ES-I3 (cell line): ENCODE data around the gene MICU1.
"Not testable (repeated sequence)": the region's sequence is repeated elsewhere in the genome, so short reads cannot be mapped to it uniquely, and the experiment has no call there.

Source experiments
- H3K36me3 ChIP-seq: 2 replicates; pipeline ENCODE4 v1.6.1; 2013; ENCODE audit warnings: mild to moderate bottlenecking, low read length, control low read depth, moderate library complexity; ENCODE audit not compliant: insufficient read depth
- H3K4me1 ChIP-seq: 2 replicates; pipeline ENCODE4 v1.6.1; 2013; ENCODE audit warnings: mild to moderate bottlenecking, control low read depth, low read length; ENCODE audit not compliant: insufficient read depth
- H3K9ac ChIP-seq: 2 replicates; pipeline ENCODE4 v1.6.1; 2013; ENCODE audit warnings: low read depth, mild to moderate bottlenecking, low read length, moderate library complexity
- H3K9me3 ChIP-seq: 2 replicates; pipeline ENCODE4 v1.6.1; 2013; ENCODE audit warnings: mild to moderate bottlenecking, low read length, moderate library complexity; ENCODE audit not compliant: control insufficient read depth, insufficient read depth

MICU1 gene

DNA sequence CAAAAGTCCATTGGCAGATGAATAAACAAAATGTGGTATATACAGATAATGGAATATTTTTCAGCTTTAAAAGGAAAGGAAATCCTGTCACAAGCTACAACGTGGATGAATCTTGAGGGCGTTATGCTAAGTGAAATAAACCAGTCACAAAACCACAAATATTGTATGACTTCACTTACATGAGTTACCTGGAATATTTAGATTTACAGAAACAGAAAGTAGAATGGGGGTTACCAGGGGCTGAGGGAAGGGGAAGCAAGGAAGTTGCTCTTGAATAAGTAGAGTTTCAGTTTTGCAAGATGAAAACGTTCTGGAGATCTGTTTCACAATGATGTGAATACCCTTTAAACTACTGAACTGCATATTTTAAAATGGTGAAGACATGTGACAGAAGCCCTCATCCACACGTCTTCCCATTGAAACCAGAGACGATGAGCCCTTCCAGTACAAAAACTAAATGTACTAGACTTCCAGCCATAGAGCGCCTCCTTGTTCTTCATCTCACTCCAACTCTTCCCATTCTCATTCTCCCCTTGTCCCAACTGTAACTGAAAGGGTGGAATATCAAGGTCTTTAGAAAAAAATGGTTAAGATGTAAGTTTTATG lies 62.4 kb downstream of the MICU1 start:
- peaks cover 7% of the 10 kb centered on the region; the same call in 1 of the 2 replicates for H3K4me1 ChIP-seq
- H3K9me3 ChIP-seq = peaks cover 9% of the 10 kb centered on the region; the same call in 1 of the 2 replicates
- H3K9ac ChIP-seq = no peak overlapping the region
- H3K36me3 ChIP-seq = no peaks in the 10 kb centered on the region

DNA sequence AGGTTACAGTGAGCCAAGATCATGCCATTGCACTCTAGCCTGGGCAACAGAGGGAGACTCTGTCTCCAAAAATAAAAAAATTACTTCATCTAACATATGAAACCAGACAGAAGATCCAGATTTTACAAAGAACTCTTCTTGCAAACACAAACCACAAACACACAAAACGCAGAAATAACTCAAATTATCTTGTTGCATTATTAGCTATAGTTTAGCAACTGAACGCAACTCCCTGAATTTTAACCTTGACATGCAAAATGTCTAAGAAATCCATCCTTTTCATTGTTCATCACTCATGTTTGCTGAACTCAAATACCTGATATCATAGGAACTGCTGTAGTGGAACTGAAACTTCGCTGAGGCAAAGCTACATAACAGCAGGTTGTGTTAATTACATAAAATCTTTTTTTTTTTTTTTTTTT lies 64.1 kb downstream of the MICU1 start:
- H3K9ac ChIP-seq = no peak overlapping the region
- H3K36me3 ChIP-seq = 0 out of 2 replicates have a peak, but pooled peaks cover 3% of the 10 kb centered on the region
- H3K4me1 ChIP-seq = no peaks in the 10 kb centered on the region
- peaks cover 9% of the 10 kb centered on the region; the same call in 1 of the 2 replicates for H3K9me3 ChIP-seq

DNA sequence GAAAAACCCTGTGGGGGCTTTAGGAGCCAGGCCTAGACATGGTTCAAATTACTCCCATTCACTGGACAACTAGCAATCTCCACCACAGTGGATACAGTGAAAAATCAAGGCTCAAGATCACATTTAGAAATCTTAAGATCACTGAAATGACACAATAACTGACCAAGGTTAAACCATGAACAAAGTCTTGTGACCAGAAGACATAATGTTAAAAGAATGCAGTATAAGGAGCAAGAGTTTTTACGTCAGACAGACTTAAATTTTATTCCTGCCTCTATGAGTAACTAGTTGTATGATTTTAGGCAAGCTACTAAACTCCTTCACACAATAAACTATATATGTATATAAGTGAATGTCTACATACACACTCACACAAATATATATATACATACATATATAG lies 68.5 kb downstream of the MICU1 start:
- Histone ChIP-seq H3K36me3 (0 out of 2 replicates have a peak, but pooled peaks cover 3% of the 10 kb centered on the region), H3K9ac (no peak overlapping the region), H3K4me1 (no peaks in the 10 kb centered on the region), H3K9me3 (peaks cover 9% of the 10 kb centered on the region; the same call in 1 of the 2 replicates)

DNA sequence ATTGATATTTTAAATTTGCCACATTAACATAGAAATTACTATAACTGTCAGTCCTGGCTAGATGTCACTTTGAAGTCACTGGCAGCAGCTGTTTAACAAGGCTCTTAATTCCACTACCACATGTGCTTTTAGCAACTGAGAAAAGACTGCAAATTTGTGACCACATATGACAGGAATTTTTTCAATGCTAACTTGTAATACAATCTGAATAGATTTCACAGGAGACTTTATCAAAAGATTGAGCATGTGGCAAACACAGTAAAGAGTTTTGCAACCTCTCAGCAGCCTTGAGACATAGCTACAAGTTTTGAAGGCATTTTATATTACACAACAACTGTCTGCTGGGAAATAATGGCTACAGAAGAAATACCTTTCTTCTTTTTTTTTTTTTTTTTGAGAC lies 73.0 kb downstream of the MICU1 start:
- H3K9me3 ChIP-seq = no peaks in the 10 kb centered on the region
- H3K36me3 ChIP-seq = peaks cover 5% of the 10 kb centered on the region
- no peak overlapping the region for H3K9ac ChIP-seq
- H3K4me1 ChIP-seq = no peaks in the 10 kb centered on the region

DNA sequence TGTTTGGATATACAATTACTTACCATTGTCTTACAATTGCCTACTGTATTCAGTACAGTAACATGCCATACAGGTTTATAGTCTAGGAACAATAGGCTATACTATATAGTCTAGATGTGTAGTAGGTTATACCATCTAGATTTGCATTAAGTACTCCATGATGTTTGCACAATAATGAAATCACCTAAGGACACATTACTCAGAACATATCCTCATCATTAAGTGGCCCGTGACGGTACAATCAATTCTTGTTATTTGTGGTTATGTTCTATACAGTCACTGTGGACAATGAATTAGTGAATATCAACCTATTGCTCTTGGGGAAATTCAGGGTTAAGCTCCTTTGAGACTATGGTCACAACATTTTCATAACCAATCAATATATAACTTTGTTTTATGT lies 75.6 kb downstream of the MICU1 start:
- Histone ChIP-seq H3K9ac (no peak overlapping the region), H3K4me1 (peaks cover 8% of the 10 kb centered on the region; the same call in 1 of the 2 replicates), H3K36me3 (peaks cover 9% of the 10 kb centered on the region), H3K9me3 (no peaks in the 10 kb centered on the region)

DNA sequence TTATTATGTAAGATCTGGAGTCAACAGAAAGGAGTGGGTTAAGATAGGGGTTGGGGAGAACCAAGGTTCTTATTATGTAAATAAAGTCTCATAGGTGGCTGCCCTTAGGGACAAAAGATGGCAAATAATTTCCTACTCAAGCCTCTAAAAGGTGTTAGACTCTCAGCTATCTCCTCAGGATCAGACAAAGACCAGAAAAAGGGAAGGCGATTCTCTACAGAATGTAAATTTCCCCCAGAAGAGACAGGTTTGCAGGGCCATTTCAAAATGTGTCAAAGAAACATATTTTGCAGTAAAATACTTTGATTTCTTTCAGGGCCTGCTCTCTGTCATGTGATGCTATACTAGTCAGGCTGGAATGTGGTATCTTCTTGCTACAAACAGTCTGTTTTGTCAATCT lies 80.3 kb downstream of the MICU1 start:
- H3K4me1 ChIP-seq = peaks cover 8% of the 10 kb centered on the region; the same call in 1 of the 2 replicates
- H3K9ac ChIP-seq = no peak overlapping the region
- H3K9me3 ChIP-seq = peaks cover 7% of the 10 kb centered on the region
- H3K36me3 ChIP-seq = peaks cover 9% of the 10 kb centered on the region

DNA sequence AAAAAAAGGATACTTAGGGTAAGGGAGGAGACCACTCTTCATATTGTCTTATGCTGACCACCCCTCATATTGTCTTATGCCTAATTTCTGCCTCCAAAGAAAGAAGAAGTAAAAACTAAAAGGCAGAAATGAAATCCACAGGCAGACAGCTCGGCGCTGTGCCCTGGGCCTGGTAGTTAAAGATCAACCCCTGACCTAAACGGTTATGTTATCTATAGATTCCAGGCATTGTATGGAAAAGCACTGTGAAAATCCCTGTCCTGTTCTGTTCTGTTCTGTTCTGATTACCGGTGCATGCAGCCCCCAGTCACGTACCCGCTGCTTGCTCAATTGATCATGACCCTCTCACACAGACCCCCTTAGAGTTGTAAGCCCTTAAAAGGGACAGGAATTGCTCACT lies 82.0 kb downstream of the MICU1 start:
- not testable (repeated sequence) for H3K9ac ChIP-seq, H3K4me1 ChIP-seq, H3K9me3 ChIP-seq, H3K36me3 ChIP-seq

DNA sequence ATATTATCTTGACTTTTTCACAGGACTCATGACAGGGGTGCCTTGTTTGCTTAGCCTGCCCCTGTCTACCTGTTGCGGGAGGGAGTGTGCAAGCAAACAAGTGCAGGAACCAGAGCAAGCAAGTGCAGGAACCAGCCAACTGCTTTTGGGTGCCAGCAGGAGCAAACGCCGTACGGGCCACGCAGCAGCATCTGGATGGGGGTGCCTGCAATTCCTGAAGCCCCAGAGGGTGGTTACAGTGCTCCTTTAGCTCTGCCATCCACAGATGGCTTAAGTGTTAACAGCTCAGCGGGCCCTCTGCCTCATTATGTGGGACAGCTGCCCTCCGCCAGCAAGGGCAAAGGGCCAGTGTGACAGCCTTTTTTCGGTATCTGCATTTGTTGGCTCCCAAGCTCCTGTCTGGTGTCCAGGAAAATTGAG lies 83.5 kb downstream of the MICU1 start:
- H3K9me3 ChIP-seq = peaks cover 7% of the 10 kb centered on the region
- H3K36me3 ChIP-seq = peaks cover 4% of the 10 kb centered on the region
- no peak overlapping the region for H3K9ac ChIP-seq
- peaks cover 8% of the 10 kb centered on the region; the same call in 1 of the 2 replicates for H3K4me1 ChIP-seq

DNA sequence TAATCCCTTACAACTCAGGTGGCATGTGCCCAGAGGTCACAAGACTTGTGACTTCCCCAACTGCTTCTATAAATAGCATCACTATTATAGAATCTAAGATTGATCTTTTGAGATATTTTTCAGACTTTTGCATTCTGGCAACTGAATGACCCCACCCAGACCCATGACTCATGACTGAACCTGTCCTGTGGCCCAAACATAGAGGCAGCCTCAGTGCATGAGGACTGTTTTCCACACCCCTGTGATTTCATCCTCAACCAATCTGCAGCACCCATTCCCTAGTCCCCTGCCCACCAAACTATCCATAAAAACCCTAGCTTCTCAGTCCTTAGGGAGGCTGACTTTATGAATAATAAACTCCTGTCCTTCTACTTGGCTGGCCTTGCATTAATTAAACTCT lies 84.5 kb downstream of the MICU1 start:
- no peak overlapping the region for H3K9ac ChIP-seq
- H3K9me3 ChIP-seq = peaks cover 7% of the 10 kb centered on the region
- H3K4me1 ChIP-seq = peaks cover 8% of the 10 kb centered on the region; the same call in 1 of the 2 replicates
- H3K36me3 ChIP-seq = peaks cover 4% of the 10 kb centered on the region

DNA sequence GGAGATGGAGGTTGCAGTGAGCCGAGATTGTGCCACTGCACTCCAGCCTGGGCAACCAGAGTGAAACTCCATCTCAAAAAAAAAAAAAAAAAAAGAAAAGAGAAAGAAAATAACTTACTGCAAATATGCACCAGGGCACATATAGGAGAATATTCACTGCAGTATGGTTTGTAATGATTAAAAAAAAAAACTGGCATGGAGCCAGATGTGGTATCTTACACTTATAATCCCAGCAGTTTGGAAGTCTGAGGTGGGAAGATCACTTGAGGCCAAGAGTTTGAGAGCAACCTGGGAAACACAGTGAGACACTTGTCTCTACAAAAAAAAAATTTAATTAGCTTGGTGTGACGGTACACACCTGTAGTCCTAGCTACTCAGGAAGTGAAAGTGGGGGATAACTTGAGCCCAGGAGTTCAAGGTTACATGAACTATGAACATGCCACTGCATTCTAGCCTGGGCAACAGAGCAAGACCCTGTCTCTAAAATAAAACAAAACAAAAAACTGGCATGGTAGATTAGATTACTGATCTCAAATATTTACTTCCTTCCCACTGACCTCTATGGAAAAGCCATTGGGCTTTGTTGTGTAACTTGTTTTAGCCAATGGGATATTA lies 85.6 kb downstream of the MICU1 start:
- Histone ChIP-seq H3K4me1 (peaks cover under 1% of the 10 kb centered on the region; the same call in 1 of the 2 replicates), H3K9ac (no peak overlapping the region), H3K9me3 (peaks cover 7% of the 10 kb centered on the region), H3K36me3 (no peaks in the 10 kb centered on the region)

DNA sequence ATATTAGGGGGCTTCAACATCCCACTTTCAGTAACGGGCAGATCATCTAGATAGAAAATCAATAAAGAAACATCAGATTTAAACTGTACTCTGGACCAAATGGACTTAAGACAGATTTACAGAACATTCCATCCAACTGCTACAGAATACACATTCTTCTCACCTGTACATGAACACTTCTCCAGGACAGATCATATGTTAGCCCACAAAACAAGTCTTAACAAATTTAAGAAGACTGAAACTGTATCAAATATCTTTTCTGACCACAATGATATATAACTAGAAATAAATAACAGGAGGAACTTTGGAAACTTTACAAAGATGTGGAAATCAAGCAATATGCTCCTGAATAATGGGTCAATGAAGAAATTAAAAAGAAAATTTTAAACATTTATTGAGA lies 86.7 kb downstream of the MICU1 start:
- peaks cover 7% of the 10 kb centered on the region for H3K9me3 ChIP-seq
- no peak overlapping the region for H3K9ac ChIP-seq
- no peaks in the 10 kb centered on the region for H3K36me3 ChIP-seq
- no peaks in the 10 kb centered on the region for H3K4me1 ChIP-seq

DNA sequence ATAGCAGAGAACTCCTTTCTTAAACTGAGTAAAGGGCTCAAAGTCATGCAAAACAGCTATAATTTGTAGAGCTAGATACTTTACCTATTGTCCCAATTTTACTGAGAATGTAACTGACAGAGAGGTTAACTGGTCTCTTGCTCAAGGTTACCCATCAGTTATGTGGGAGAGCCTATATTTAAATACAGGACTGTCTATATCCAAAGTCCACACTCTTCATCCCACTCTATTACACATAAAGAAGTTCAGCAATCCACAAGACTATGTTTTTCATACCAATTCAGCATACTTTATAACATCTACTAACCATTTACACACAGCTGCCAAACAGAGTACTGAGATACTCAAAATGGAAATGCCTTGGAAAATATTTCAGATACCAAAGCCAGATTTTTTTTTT lies 100.2 kb downstream of the MICU1 start:
- Histone ChIP-seq H3K9me3 (no peaks in the 10 kb centered on the region), H3K9ac (no peak overlapping the region), H3K4me1 (no peaks in the 10 kb centered on the region), H3K36me3 (no peaks in the 10 kb centered on the region)

DNA sequence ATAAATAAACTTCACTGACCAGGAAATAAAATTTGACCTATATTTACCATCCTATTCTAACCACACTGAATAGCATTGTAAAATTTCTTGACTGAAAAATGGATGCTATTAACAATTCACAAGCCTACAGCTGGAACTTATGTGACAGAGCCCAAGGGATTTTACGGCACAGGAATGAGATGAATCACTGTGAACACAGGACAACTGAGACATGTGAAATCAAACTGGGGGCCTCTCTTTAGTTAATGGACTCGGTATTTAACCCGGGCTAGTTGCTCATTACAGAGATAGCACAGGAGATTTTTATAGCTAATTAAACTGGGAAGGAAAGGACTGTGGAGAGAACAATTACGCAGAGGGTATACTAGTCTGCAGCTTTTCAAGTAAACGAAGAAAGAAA lies 100.6 kb downstream of the MICU1 start:
- H3K4me1 ChIP-seq = no peaks in the 10 kb centered on the region
- H3K36me3 ChIP-seq = no peaks in the 10 kb centered on the region
- no peak overlapping the region for H3K9ac ChIP-seq
- no peaks in the 10 kb centered on the region for H3K9me3 ChIP-seq

DNA sequence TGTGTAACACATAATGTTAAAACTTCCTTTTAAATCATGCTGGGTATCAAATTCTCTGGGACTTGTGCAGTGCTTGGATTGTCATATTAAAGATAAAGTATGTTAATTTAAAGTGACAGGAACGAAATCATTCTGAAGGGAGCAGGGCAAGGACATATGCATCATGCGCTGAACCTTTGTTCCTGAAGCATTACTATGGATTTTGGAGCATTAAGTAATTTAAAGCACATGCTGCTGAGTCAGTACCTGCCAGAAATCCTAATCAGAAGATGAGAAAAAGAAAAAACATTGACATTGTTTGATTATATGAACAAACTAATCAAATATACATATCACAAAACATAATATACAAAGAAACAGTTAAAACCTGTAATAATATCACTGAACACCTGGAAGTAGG lies 101.4 kb downstream of the MICU1 start:
- no peak overlapping the region for H3K9ac ChIP-seq
- H3K9me3 ChIP-seq = no peaks in the 10 kb centered on the region
- H3K36me3 ChIP-seq = no peaks in the 10 kb centered on the region
- no peaks in the 10 kb centered on the region for H3K4me1 ChIP-seq

DNA sequence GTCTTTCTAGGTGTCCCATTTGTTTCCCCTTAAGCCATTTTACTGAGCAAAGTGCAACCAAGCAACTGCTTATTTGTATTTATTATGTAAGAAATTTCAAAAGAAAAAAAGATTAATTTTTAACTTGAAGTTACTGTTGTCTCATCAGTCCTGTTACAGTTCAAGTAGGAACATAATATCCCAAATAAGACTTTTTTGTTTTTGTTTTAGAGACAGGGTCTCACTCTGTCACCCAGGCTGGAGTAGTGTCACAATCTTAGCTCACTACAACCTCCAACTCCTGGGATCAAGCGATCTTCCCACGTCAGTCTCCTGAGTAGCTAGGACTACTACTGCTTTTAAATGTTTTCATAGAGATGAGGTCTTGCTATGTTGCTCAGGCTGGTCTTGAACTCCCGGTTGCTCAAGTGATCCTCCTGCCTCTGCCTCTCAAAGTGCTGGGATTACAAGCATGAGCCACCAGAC lies 101.9 kb downstream of the MICU1 start:
- Histone ChIP-seq H3K9me3 (no peaks in the 10 kb centered on the region), H3K4me1 (no peaks in the 10 kb centered on the region), H3K9ac (no peak overlapping the region), H3K36me3 (no peaks in the 10 kb centered on the region)
